ENCODE data around the gene CLK4. TPM values are rescaled to one million over a fixed set of nuclear protein-coding genes. Genes with fewer than 3 reads are reported as not detected.
A peak's percentile ranks its signal among the peaks of the same experiment; 100 is the strongest.

Gene CLK4
- total RNA-seq, 4 donors from 2014 or later, result 11.4 to 36.7 (median 14.3) TPM

DNA sequence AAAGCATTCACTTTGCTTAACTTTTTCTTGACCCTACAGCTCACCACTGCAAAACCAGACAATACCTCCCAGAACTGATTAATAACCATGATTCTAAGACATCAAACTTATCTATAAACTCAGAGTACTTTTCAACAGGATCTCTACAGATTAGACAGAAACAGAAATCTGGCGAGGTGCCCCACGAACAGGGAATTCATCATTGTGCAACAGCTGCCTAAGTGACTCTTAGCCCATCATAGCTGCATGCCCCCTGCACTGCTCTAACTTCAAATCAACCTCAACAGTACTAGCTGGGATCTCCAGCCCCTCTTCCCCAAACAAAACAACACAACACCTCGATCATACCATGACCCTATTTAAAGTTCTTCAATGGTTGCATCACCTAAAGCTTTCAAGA lies 20.6 kb downstream of the CLK4 start:
- in situ Hi-C loops (cut with MboI; ENCODE audit: low sequenced_read_pairs in 4 of 4), result no loop called here
- Histone ChIP-seq H3K27me3 (no peaks in the 10 kb centered on the region), H3K27ac (no peak overlapping the region), H3K4me1 (peaks cover 5 to 6% of the 10 kb centered on the region in 2 donors), H3K9me3 (no peaks in the 10 kb centered on the region), H3K36me3 (peaks cover 0 to 82% of the 10 kb centered on the region in 2 donors), H3K4me3 (no peak overlapping the region)
- no peak for ATAC-seq
- no peak for DNase-seq
- intact Hi-C loops (cut with DNase I; ENCODE audit: low total_unique reads), result no loop called here
- TF ChIP-seq, protein P1, sequence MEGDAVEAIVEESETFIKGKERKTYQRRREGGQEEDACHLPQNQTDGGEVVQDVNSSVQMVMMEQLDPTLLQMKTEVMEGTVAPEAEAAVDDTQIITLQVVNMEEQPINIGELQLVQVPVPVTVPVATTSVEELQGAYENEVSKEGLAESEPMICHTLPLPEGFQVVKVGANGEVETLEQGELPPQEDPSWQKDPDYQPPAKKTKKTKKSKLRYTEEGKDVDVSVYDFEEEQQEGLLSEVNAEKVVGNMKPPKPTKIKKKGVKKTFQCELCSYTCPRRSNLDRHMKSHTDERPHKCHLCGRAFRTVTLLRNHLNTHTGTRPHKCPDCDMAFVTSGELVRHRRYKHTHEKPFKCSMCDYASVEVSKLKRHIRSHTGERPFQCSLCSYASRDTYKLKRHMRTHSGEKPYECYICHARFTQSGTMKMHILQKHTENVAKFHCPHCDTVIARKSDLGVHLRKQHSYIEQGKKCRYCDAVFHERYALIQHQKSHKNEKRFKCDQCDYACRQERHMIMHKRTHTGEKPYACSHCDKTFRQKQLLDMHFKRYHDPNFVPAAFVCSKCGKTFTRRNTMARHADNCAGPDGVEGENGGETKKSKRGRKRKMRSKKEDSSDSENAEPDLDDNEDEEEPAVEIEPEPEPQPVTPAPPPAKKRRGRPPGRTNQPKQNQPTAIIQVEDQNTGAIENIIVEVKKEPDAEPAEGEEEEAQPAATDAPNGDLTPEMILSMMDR (IDR thresholded peaks at IDR 0.05 in 4 of 5, conservative IDR thresholded peaks at IDR 0.05 in 1 of 5), result no peak
- TF ChIP-seq POLR2A (IDR thresholded peaks at IDR 0.05), result no peak

DNA sequence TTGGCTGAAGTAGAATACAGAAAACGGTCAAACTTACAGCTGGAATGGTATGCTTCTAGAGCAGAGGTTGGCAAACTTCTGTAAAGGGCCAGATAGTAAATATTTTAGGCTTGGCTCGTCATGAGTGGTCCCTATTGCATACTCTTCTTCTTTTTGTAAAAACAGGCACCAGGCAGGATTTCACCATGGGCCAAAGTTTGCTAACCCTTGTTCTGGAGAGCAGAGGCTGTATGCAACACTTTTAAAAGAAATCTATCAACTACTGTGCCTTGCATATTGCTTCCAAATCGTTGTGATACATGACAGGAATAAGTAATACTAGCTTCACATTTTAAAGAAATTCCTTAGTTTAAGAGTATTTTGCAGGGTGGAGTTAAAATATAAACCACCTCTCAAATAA lies 21.1 kb downstream of the CLK4 start:
- H3K4me3 ChIP-seq, result no peak overlapping the region
- H3K27me3 ChIP-seq, result no peaks in the 10 kb centered on the region
- DNase-seq (no peak), ATAC-seq (no peak)
- intact Hi-C loops (cut with DNase I; ENCODE audit: low total_unique reads) (no loop called here), in situ Hi-C loops (cut with MboI; ENCODE audit: low sequenced_read_pairs in 4 of 4) (no loop called here)
- H3K9me3 ChIP-seq, result no peaks in the 10 kb centered on the region
- no peak overlapping the region for H3K27ac ChIP-seq
- no peak for TF ChIP-seq POLR2A (IDR thresholded peaks at IDR 0.05)
- TF ChIP-seq, protein P1 (IDR thresholded peaks at IDR 0.05 in 4 of 5, conservative IDR thresholded peaks at IDR 0.05 in 1 of 5), result no peak
- H3K36me3 ChIP-seq, result peaks cover 0 to 79% of the 10 kb centered on the region in 2 donors
- peaks cover 5% of the 10 kb centered on the region in 2 donors for H3K4me1 ChIP-seq

DNA sequence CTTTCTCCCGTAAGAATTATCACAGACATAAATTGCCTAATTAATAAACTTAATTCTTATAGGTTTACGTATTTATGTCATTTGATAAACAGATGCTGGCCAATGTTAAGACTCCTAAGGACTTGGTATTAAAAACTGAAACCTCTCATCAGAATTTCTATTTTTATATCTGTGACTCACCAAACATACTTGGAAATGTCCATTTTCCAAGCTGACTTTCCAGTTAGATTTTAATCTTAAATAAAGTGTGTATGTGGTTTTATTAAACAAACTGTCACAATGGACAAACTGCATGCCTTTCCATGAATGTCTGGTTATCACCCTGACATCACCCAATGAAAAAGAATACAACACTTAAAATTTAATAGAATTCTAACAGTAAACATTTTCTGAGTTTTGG lies 24.1 kb downstream of the CLK4 start:
- H3K27me3 ChIP-seq, result no peaks in the 10 kb centered on the region
- in situ Hi-C loops (cut with MboI; ENCODE audit: low sequenced_read_pairs in 4 of 4), result no loop called here
- H3K9me3 ChIP-seq, result no peaks in the 10 kb centered on the region
- TF ChIP-seq, protein P1 (IDR thresholded peaks at IDR 0.05 in 4 of 5, conservative IDR thresholded peaks at IDR 0.05 in 1 of 5), result no peak
- TF ChIP-seq POLR2A (IDR thresholded peaks at IDR 0.05), result no peak
- H3K27ac ChIP-seq, result peak overlapping the region; percentile 26 to 44 (median 39)
- H3K36me3 ChIP-seq, result peaks cover 0 to 57% of the 10 kb centered on the region in 2 donors
- ATAC-seq (peak in 1 of 2 donors; percentile 71), DNase-seq (no peak)
- no peak overlapping the region for H3K4me3 ChIP-seq
- intact Hi-C loops (cut with DNase I; ENCODE audit: low total_unique reads), result no loop called here
- peaks cover 5% of the 10 kb centered on the region in 2 donors for H3K4me1 ChIP-seq

DNA sequence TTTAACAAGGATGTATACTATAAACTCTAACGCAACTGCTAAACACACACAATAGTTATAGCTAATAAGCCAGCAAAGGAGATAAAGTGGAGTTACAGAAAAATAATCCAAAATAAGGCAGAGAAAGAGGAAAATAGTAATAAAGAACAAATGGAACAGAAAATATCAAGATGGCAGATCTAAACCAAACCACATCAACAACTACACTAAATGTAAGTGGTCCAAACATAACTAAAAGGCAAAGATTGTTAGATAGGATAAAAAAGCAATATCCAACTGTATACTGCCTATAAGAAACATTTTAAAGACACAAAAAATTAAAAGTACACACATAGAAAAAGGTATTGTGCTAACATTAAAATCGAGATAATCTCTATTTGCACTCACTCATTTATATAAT lies 31.1 kb downstream of the CLK4 start:
- intact Hi-C loops (cut with DNase I; ENCODE audit: low total_unique reads) (no loop called here), in situ Hi-C loops (cut with MboI; ENCODE audit: low sequenced_read_pairs in 4 of 4) (no loop called here)
- Histone ChIP-seq H3K9me3 (peaks cover 0 to 18% (median 0%) of the 10 kb centered on the region in 3 donors), H3K36me3 (peaks cover 0 to 26% of the 10 kb centered on the region in 2 donors), H3K4me1 (peaks cover 7 to 12% of the 10 kb centered on the region in 2 donors), H3K27ac (no peak overlapping the region), H3K4me3 (no peak overlapping the region), H3K27me3 (no peaks in the 10 kb centered on the region)
- DNase-seq (no peak), ATAC-seq (no peak)
- TF ChIP-seq POLR2A (IDR thresholded peaks at IDR 0.05), result no peak
- TF ChIP-seq, protein P1 (IDR thresholded peaks at IDR 0.05 in 4 of 5, conservative IDR thresholded peaks at IDR 0.05 in 1 of 5), result no peak

DNA sequence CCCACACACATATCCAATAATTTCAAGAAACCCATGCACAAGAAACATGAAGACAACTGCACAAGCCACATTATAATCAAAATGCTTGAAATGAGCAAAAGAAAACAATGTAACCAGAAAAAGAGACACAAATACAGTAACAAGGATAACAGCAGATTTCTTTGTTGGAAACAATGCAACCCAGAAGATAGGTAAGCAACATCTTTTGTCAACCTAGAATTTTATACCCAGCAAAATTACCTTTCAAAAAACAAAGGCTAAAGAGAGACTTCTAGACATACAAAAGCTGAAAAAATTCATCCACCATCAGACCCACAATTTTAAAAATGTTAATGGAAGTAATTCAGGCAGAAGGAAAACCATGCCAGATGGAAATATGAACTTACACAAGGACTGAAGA lies 31.7 kb downstream of the CLK4 start:
- peaks cover 0 to 18% (median 0%) of the 10 kb centered on the region in 3 donors for H3K9me3 ChIP-seq
- in situ Hi-C loops (cut with MboI; ENCODE audit: low sequenced_read_pairs in 4 of 4), result no loop called here
- no peak for TF ChIP-seq POLR2A (IDR thresholded peaks at IDR 0.05)
- TF ChIP-seq, protein P1 (IDR thresholded peaks at IDR 0.05 in 4 of 5, conservative IDR thresholded peaks at IDR 0.05 in 1 of 5), result no peak
- intact Hi-C loops (cut with DNase I; ENCODE audit: low total_unique reads), result no loop called here
- DNase-seq, result no peak
- no peak overlapping the region for H3K4me3 ChIP-seq
- H3K27me3 ChIP-seq, result no peaks in the 10 kb centered on the region
- peaks cover 0 to 26% of the 10 kb centered on the region in 2 donors for H3K36me3 ChIP-seq
- no peak for ATAC-seq
- no peak overlapping the region for H3K27ac ChIP-seq
- peaks cover 7 to 16% of the 10 kb centered on the region in 2 donors for H3K4me1 ChIP-seq

Measured in gastrocnemius medialis (tissue), 4 donors.